ENCODE results near the gene DPYSL3.
"Not testable (repeated sequence)": the region's sequence is repeated elsewhere in the genome, so short reads cannot be mapped to it uniquely, and the experiment has no call there.

The DPYSL3 gene

DNA sequence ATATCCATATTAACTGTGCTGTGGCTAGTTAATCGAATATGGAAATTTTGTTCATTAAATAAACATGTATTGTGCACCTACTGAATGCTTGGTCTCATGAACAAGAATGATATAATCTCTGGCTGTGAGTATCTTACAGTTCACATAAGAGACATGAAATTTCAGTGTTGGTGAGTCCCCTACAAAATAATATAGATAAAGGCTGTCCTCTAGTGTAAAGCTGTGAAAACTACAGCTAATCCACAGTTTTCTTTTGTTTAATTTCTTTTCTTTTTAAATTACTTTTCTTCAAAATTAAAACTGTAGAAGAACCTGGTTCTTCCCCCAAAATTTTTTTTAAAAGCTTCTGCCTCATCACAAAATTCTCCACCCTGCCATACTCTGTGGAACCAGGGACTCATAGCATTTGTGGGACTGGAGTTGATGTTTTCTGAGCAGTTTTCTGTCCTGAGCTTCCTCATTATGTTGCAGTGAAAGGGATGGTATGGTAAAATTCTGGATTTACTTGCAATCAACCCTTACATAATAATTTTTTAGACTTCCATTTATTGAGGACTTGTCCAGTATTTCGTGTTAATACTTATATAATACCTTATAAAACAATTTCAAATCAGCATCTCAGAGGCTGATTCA is 140.0 kb downstream of the DPYSL3 start:
- no peak overlapping the region for H3K27ac Mint-ChIP-seq
- H3K4me1 Mint-ChIP-seq (ENCODE audit: low read depth), result no peaks in the 10 kb centered on the region
- H3K27me3 Mint-ChIP-seq, result peaks cover 2% of the 10 kb centered on the region
- H3K36me3 Mint-ChIP-seq, result no peaks in the 10 kb centered on the region
- no peak overlapping the region for H3K4me3 Mint-ChIP-seq
- H3K9me3 Mint-ChIP-seq (ENCODE audit: low read depth), result no peaks in the 10 kb centered on the region

DNA sequence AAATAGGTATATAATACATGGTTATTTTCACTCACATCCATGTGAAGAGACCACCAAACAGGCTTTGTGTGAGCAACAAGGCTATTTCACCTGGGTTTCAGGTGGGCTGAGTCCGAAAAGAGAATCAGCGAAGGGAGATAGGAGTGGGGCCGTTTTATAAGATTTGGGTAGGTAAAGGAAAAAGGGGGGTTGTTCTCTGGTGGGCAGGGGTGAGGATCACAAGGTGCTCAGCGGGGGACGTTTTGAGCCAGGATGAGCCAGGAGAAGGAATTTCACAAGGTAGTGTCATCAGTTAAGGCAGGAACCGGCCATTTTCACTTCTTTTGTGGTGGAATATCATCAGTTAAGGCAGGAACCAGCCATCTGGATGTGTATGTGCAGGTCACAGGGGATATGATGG is 142.5 kb downstream of the DPYSL3 start:
- H3K9me3 Mint-ChIP-seq (ENCODE audit: low read depth); H3K4me3 Mint-ChIP-seq; H3K36me3 Mint-ChIP-seq; H3K27me3 Mint-ChIP-seq; H3K4me1 Mint-ChIP-seq (ENCODE audit: low read depth); H3K27ac Mint-ChIP-seq: not testable (repeated sequence)

DNA sequence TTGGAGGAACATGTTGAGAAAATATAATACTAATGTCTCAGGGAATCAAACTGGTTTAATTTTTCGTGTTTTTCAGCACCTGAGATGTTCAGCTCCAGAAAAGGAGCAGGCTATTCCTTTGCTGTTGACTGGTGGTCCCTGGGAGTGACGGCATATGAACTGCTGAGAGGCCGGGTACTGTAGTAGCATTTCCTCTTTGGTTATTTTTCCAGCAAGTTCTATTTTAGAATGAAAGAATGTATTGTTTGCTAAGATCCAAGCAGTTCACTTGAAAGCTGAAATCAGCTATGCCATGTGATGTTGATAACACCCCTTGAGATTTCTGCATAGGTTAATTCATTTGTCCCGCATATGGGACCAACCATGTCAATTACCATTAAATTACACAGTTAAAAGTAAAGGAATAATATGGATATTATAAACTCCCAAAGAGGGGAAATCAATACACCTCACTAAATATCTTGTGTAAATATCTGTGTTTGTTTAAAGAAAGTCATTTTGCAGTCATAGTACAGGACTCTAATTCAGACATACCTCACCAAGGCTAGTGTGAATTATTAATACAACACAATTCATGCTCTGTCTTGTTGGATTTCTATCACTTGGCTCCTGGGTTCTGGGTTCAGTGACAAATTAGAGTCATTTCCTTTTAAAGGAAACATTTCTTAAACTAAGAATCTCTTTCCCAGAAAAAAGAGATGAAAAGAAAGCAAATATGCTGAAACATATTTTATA is 148.3 kb downstream of the DPYSL3 start:
- Mint-ChIP-seq H3K4me1 (ENCODE audit: low read depth) (no peaks in the 10 kb centered on the region), H3K27ac (no peak overlapping the region), H3K36me3 (no peaks in the 10 kb centered on the region), H3K4me3 (no peak overlapping the region), H3K27me3 (peaks cover 1% of the 10 kb centered on the region), H3K9me3 (ENCODE audit: low read depth) (peaks cover 3% of the 10 kb centered on the region)

DNA sequence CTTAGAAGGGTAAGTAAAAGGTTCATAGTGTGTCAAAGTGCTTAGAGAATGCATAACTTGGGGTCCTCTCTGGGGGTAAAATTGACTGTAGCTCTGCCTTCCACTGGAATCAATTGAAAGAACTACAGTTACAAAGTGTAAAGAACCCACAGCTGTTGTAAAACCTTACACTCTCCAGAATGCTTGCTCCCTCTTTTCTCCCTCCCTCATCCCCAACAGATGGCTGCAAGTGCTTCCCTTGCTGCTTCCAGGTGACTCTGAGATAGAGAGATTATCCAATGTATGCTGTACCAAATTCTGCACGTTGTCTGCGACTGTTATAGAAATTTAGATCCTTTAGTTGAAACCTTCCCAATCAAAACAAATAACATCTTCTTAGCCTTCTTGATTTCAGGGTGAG is 149.1 kb downstream of the DPYSL3 start:
- H3K27me3 Mint-ChIP-seq, result peaks cover 1% of the 10 kb centered on the region
- H3K36me3 Mint-ChIP-seq, result no peaks in the 10 kb centered on the region
- H3K9me3 Mint-ChIP-seq (ENCODE audit: low read depth), result peaks cover 3% of the 10 kb centered on the region
- H3K27ac Mint-ChIP-seq, result no peak overlapping the region
- no peak overlapping the region for H3K4me3 Mint-ChIP-seq
- H3K4me1 Mint-ChIP-seq (ENCODE audit: low read depth), result no peaks in the 10 kb centered on the region

DNA sequence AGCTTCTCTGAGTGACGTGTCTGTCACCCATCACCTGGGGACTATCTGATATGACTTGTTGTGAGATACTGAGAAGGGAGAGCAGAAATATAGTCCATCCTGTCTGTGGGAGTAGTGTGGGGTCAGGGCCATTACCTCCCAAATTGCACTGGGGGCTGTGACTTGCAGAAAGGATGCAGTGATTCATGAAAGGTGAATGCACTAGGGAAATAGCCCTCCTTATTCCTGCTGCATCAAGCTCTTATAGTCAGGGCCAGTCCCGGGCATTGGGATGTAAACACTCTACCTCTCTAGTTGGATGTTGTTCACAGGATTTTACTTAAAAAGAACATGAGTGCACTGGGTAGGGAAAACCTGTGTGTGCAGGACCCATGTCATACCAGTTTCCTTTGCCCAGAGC is 150.3 kb downstream of the DPYSL3 start:
- Mint-ChIP-seq H3K9me3 (ENCODE audit: low read depth) (peaks cover 3% of the 10 kb centered on the region), H3K27ac (no peak overlapping the region), H3K4me3 (no peak overlapping the region), H3K4me1 (ENCODE audit: low read depth) (no peaks in the 10 kb centered on the region), H3K36me3 (no peaks in the 10 kb centered on the region), H3K27me3 (peaks cover 1% of the 10 kb centered on the region)

DNA sequence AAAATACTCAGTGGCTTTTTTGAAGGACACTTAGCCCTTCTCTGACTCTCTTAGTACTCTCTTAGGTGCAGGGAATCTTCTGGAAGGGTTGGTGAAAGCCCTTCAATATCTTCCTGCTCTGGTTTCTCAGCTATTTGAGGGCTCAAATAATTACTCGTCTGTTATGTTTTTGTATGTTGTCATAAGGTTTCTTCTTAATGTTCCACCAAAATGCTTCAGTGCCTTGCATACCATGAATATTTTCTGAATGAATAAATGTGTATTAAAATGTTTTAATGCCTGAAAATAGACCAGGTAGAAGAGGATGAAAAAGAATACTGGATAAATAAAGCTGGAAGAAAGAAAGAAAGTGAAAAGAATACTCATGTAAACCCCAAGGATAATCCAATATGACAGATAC is 150.8 kb downstream of the DPYSL3 start:
- Mint-ChIP-seq H3K9me3 (ENCODE audit: low read depth) (peaks cover 1% of the 10 kb centered on the region), H3K27me3 (peaks cover 1% of the 10 kb centered on the region), H3K4me3 (no peak overlapping the region), H3K4me1 (ENCODE audit: low read depth) (no peaks in the 10 kb centered on the region), H3K36me3 (no peaks in the 10 kb centered on the region), H3K27ac (no peak overlapping the region)

DNA sequence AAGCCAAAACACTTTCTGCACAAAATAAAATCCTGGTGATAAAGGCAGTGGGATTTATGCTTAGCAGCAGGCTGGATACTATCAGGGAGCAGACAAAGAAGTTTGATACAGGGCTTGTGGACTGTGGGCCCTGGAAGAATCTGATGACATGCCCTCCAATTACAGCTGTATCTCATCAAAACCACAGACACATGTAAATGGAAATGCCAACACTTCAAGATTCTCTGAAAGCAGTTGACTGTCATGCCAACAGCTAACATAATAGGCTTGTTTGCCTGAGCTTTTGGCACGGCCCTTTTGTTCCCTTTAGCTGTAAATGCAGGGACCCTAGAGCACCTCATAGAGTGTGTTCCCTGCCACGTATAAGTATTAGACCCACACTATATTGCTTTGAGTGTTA is 160.6 kb downstream of the DPYSL3 start:
- Mint-ChIP-seq H3K4me3 (no peak overlapping the region), H3K27ac (no peak overlapping the region), H3K36me3 (no peaks in the 10 kb centered on the region)

DNA sequence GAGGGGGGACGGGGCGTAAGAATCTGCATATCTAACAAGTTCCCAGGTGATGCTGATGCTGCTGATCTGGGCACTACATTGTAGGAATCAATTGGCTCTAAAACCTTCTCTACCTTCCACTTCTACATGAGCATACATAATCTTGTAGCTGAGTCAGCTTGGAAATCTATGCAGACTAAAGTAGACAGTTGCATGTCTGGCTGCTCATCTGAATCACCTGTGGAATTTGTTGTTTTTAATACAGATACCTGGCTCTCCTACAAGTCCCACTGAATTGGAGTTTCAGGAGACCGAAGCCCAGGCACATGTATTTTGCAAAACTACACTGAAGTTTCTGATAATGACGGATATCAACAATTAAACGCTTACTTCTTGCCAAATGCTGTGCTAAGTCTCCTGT is 161.4 kb downstream of the DPYSL3 start:
- Mint-ChIP-seq H3K4me1 (ENCODE audit: low read depth) (no peaks in the 10 kb centered on the region), H3K27me3 (no peaks in the 10 kb centered on the region), H3K27ac (no peak overlapping the region), H3K36me3 (no peaks in the 10 kb centered on the region), H3K4me3 (no peak overlapping the region), H3K9me3 (ENCODE audit: low read depth) (no peaks in the 10 kb centered on the region)

More for the DNA sequence above, 160.6 kb downstream of the DPYSL3 start:
- H3K4me1 Mint-ChIP-seq (ENCODE audit: low read depth), result no peaks in the 10 kb centered on the region
- peaks cover 1% of the 10 kb centered on the region for H3K27me3 Mint-ChIP-seq
- no peaks in the 10 kb centered on the region for H3K9me3 Mint-ChIP-seq (ENCODE audit: low read depth)

DNA sequence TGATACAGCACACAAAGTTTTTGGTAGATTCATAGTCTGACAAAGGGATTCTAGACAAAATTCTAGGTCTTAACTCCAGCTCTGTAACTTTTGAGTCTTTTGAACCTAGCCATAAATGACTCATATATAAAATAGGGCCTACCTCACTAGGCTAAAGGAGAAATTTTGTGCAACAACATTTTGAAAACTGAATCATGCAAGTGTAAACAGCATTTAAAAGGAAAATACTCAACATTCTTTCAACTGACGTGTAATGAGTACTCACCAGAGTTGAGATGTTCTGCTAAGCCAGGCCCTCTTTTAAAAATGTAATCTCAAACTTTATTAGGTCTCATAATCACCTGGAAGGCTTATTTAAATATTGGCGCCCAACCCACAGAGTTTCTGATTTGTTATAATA is 161.8 kb downstream of the DPYSL3 start:
- H3K4me1 Mint-ChIP-seq (ENCODE audit: low read depth), result no peaks in the 10 kb centered on the region
- H3K27ac Mint-ChIP-seq, result no peak overlapping the region
- H3K27me3 Mint-ChIP-seq, result no peaks in the 10 kb centered on the region
- no peaks in the 10 kb centered on the region for H3K36me3 Mint-ChIP-seq
- no peaks in the 10 kb centered on the region for H3K9me3 Mint-ChIP-seq (ENCODE audit: low read depth)
- no peak overlapping the region for H3K4me3 Mint-ChIP-seq

DNA sequence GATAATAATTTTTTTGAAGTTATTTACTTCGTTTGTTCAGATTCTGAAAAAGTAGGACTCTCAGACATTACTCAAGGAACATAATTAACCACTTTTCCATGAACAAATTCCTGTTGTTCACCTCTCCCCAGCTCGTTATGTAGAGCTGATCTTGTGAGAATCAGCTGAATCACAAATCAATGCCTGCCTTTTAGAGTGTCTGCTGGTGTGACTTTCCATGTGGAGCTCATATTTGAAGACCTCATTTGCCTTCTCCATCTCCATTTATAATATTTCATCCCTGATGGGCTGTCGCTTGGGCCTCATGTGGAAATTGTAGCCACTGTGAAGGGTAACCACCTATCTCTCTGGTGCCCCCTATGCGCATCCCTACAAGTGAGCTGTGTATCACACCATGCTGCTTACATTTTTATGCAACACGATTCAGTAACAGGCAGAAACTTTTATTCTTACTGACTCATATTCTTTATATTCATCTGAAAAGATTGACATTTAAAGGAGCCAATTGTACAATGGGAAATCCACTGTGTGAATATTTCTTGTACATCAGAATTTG is 163.8 kb downstream of the DPYSL3 start:
- H3K27me3 Mint-ChIP-seq, result no peaks in the 10 kb centered on the region
- no peaks in the 10 kb centered on the region for H3K9me3 Mint-ChIP-seq (ENCODE audit: low read depth)
- no peak overlapping the region for H3K4me3 Mint-ChIP-seq
- H3K4me1 Mint-ChIP-seq (ENCODE audit: low read depth), result no peaks in the 10 kb centered on the region
- H3K36me3 Mint-ChIP-seq, result no peaks in the 10 kb centered on the region
- H3K27ac Mint-ChIP-seq, result no peak overlapping the region

DNA sequence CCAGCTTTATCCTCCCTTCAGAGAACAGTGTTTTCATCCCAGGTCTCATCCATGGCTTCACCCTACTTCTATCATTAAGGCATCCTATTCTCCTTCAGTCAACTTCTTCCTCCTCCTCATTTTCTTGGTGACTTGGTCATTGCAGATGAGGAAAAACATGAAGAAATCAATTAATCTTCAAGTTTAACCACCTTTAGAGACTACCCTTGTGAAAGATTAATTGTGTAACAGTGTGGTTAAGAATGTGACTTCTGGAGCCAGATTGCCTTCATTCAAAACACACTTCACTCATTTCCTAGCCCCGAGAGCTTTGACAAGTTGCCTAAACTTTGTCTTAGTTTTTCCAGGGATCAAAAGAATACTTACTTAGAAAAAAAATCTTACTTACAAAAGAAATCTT is 165.0 kb downstream of the DPYSL3 start:
- H3K4me1 Mint-ChIP-seq (ENCODE audit: low read depth), result no peaks in the 10 kb centered on the region
- H3K9me3 Mint-ChIP-seq (ENCODE audit: low read depth), result no peaks in the 10 kb centered on the region
- H3K4me3 Mint-ChIP-seq, result no peak overlapping the region
- H3K36me3 Mint-ChIP-seq, result no peaks in the 10 kb centered on the region
- no peak overlapping the region for H3K27ac Mint-ChIP-seq
- no peaks in the 10 kb centered on the region for H3K27me3 Mint-ChIP-seq

DNA sequence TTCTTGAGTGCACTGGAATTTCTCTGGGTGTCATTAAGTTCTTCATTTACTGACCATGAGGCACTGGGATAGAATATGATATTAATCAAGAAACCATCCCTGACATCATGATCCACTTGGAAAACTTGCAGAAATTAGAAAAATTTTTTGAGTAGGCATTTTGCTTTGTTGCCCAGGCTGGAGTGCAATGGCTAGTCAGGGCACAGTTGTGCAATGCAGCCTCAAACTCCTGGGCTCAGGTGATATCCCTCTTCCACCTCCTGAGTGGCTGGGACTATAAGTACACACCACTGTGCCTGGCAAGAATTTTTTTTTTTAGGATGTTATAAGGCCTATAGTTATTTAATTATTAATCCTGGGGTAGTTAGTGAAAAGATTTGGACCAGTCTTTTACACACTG is 168.5 kb downstream of the DPYSL3 start:
- Mint-ChIP-seq H3K4me3 (no peak overlapping the region), H3K9me3 (ENCODE audit: low read depth) (peaks cover 10% of the 10 kb centered on the region), H3K27me3 (no peaks in the 10 kb centered on the region), H3K27ac (no peak overlapping the region), H3K36me3 (no peaks in the 10 kb centered on the region), H3K4me1 (ENCODE audit: low read depth) (no peaks in the 10 kb centered on the region)

DNA sequence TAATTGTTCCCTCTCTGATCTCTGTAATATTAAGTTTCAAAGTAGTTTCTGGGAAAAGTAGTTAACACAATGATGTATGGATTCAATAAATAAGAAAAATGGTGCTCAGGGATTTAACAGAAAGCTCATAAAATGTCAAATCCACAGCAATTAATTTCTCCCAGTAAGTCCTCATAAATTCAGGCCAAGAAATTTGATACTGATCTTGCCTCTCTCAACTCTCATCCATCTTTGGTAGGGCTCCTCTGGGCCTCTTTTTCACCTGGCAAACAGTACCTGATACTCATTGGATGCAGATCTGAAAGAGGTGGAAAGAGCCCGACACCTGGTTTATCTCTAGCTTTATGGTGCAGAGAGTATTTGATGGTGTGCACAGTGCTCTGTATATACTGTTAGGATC is 168.9 kb downstream of the DPYSL3 start:
- Mint-ChIP-seq H3K27me3 (no peaks in the 10 kb centered on the region), H3K4me3 (no peak overlapping the region), H3K4me1 (ENCODE audit: low read depth) (no peaks in the 10 kb centered on the region), H3K9me3 (ENCODE audit: low read depth) (peaks cover 10% of the 10 kb centered on the region), H3K27ac (no peak overlapping the region), H3K36me3 (no peaks in the 10 kb centered on the region)
